ENCODE measurements around the gene FAM193A. TPM values are rescaled to one million over a fixed set of nuclear protein-coding genes. Genes with fewer than 3 reads are reported as not detected.

FAM193A gene
- total RNA-seq, 4 donors from 2014 or later, result 27.7 to 40.4 (median 31.1) TPM

GRCh38 chr4:2715426-2715825 is 179.0 kb downstream of the FAM193A start:
- no peak for DNase-seq
- Histone ChIP-seq H3K27me3 (no peaks in the 10 kb centered on the region), H3K4me3 (no peak overlapping the region), H3K9me3 (no peaks in the 10 kb centered on the region), H3K4me1 (peaks cover 0 to 14% (median 0%) of the 10 kb centered on the region in 4 donors), H3K36me3 (peaks cover 0 to 37% (median 19%) of the 10 kb centered on the region in 4 donors), H3K27ac (no peak overlapping the region)
- TF ChIP-seq POLR2AphosphoS5 (IDR thresholded peaks at IDR 0.05) (no peak), POLR2A (IDR thresholded peaks at IDR 0.05) (no peak), EP300 (IDR thresholded peaks at IDR 0.05; ENCODE audit: low read depth) (no peak)
- TF ChIP-seq, protein P1, sequence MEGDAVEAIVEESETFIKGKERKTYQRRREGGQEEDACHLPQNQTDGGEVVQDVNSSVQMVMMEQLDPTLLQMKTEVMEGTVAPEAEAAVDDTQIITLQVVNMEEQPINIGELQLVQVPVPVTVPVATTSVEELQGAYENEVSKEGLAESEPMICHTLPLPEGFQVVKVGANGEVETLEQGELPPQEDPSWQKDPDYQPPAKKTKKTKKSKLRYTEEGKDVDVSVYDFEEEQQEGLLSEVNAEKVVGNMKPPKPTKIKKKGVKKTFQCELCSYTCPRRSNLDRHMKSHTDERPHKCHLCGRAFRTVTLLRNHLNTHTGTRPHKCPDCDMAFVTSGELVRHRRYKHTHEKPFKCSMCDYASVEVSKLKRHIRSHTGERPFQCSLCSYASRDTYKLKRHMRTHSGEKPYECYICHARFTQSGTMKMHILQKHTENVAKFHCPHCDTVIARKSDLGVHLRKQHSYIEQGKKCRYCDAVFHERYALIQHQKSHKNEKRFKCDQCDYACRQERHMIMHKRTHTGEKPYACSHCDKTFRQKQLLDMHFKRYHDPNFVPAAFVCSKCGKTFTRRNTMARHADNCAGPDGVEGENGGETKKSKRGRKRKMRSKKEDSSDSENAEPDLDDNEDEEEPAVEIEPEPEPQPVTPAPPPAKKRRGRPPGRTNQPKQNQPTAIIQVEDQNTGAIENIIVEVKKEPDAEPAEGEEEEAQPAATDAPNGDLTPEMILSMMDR (IDR thresholded peaks at IDR 0.05), result no peak
- in situ Hi-C loops (cut with MboI; ENCODE audit: low pct_ligation_motif_present in 1 of 4, low pct_unique_long_range_greater_than_20kb in 1 of 4, low sequenced_read_pairs in 3 of 4) (no loop called here), intact Hi-C loops (cut with DNase I; ENCODE audit: low total_unique reads) (no loop called here)
- WGBS, 2 donors (ENCODE audit: low coverage in 1 of 2), result 71% methylated on average over 5 of the region's 5 CpGs; no CpG with 5 or more reads in 1 of the 2 donors

DNA sequence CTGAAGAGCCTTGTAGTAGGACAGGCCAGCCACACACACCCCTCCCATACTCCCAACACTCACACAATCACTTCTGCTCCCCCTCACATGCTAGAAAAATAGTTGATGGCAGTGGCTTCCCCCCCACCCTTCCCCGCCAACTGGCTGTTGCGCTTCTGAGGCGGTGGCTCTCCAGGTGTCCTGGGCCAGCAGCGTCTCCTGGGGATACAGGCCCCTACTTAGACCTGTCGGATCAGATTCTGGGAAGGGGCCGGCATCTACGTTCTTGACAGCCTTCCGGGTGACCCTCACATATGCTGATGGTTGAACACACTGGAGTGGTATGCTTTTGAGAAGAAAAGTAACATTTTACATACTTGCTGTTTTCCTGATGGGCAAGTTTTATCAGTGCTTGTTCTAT is 179.8 kb downstream of the FAM193A start:
- Histone ChIP-seq H3K4me1 (peaks cover 0 to 14% (median 0%) of the 10 kb centered on the region in 4 donors), H3K27me3 (no peaks in the 10 kb centered on the region), H3K9me3 (no peaks in the 10 kb centered on the region), H3K36me3 (peaks cover 0 to 42% (median 19%) of the 10 kb centered on the region in 4 donors), H3K27ac (no peak overlapping the region), H3K4me3 (no peak overlapping the region)
- WGBS, 2 donors (ENCODE audit: low coverage in 1 of 2), result 97% methylated on average over 8 of the region's 8 CpGs; no CpG with 5 or more reads in 1 of the 2 donors
- in situ Hi-C loops (cut with MboI; ENCODE audit: low pct_ligation_motif_present in 1 of 4, low pct_unique_long_range_greater_than_20kb in 1 of 4, low sequenced_read_pairs in 3 of 4) (no loop called here), intact Hi-C loops (cut with DNase I; ENCODE audit: low total_unique reads) (no loop called here)
- no peak for DNase-seq
- TF ChIP-seq POLR2AphosphoS5 (IDR thresholded peaks at IDR 0.05) (no peak), EP300 (IDR thresholded peaks at IDR 0.05; ENCODE audit: low read depth) (no peak), POLR2A (IDR thresholded peaks at IDR 0.05) (no peak)
- TF ChIP-seq, protein P1 (IDR thresholded peaks at IDR 0.05), result no peak

GRCh38 chr4:2721586-2721985 is 185.1 kb downstream of the FAM193A start:
- Histone ChIP-seq H3K4me1 (no peaks in the 10 kb centered on the region), H3K9me3 (no peaks in the 10 kb centered on the region), H3K36me3 (peaks cover 0 to 36% (median 17%) of the 10 kb centered on the region in 4 donors), H3K4me3 (no peak overlapping the region), H3K27ac (no peak overlapping the region), H3K27me3 (no peaks in the 10 kb centered on the region)
- 89% methylated on average over 11 of the region's 11 CpGs; no CpG with 5 or more reads in 1 of the 2 donors for WGBS, 2 donors (ENCODE audit: low coverage in 1 of 2)
- intact Hi-C loops (cut with DNase I; ENCODE audit: low total_unique reads) (no loop called here), in situ Hi-C loops (cut with MboI; ENCODE audit: low pct_ligation_motif_present in 1 of 4, low pct_unique_long_range_greater_than_20kb in 1 of 4, low sequenced_read_pairs in 3 of 4) (no loop called here)
- TF ChIP-seq POLR2A (IDR thresholded peaks at IDR 0.05), result no peak
- TF ChIP-seq, protein P1 (IDR thresholded peaks at IDR 0.05), result no peak
- TF ChIP-seq EP300 (IDR thresholded peaks at IDR 0.05; ENCODE audit: low read depth), result no peak
- no peak for TF ChIP-seq POLR2AphosphoS5 (IDR thresholded peaks at IDR 0.05)
- DNase-seq, result no peak

DNA sequence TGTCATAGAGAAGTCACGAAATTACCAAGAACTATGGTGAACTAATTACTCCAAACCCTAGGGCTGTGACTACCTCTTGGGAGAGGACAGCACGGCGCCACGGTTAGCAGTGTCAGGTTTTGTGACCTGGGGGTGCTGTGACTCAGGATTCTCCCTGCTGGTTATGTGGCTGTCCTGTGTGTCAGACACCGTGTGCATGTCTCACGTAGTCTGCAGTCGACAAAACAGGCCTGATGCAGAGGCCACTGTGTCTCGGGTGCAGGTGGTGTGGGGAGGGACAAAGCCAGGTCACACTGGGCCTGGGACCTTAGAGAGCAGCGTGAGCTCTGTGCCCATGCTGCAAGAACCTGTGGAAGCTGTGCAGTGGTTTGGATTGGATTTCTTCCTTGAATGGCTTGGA is 185.6 kb downstream of the FAM193A start:
- H3K36me3 ChIP-seq, result peaks cover 0 to 32% (median 14%) of the 10 kb centered on the region in 4 donors
- no peak overlapping the region for H3K27ac ChIP-seq
- H3K4me3 ChIP-seq, result no peak overlapping the region
- no peaks in the 10 kb centered on the region for H3K27me3 ChIP-seq
- DNase-seq, result no peak
- intact Hi-C loops (cut with DNase I; ENCODE audit: low total_unique reads) (no loop called here), in situ Hi-C loops (cut with MboI; ENCODE audit: low pct_ligation_motif_present in 1 of 4, low pct_unique_long_range_greater_than_20kb in 1 of 4, low sequenced_read_pairs in 3 of 4) (no loop called here)
- no peaks in the 10 kb centered on the region for H3K9me3 ChIP-seq
- no peak for TF ChIP-seq EP300 (IDR thresholded peaks at IDR 0.05; ENCODE audit: low read depth)
- TF ChIP-seq, protein P1 (IDR thresholded peaks at IDR 0.05), result no peak
- TF ChIP-seq POLR2AphosphoS5 (IDR thresholded peaks at IDR 0.05), result no peak
- no peak for TF ChIP-seq POLR2A (IDR thresholded peaks at IDR 0.05)
- H3K4me1 ChIP-seq, result no peaks in the 10 kb centered on the region
- WGBS, 2 donors (ENCODE audit: low coverage in 1 of 2), result 88% methylated on average over 9 of the region's 9 CpGs; no CpG with 5 or more reads in 1 of the 2 donors

Measured in transverse colon (tissue), 4 donors.